ENCODE data around the gene NME3. TPM values are rescaled to one million over a fixed set of nuclear protein-coding genes. Genes with fewer than 3 reads are reported as not detected.

The NME3 gene
- total RNA-seq, 1 experiment from 2014 or later = 66.9 TPM

DNA sequence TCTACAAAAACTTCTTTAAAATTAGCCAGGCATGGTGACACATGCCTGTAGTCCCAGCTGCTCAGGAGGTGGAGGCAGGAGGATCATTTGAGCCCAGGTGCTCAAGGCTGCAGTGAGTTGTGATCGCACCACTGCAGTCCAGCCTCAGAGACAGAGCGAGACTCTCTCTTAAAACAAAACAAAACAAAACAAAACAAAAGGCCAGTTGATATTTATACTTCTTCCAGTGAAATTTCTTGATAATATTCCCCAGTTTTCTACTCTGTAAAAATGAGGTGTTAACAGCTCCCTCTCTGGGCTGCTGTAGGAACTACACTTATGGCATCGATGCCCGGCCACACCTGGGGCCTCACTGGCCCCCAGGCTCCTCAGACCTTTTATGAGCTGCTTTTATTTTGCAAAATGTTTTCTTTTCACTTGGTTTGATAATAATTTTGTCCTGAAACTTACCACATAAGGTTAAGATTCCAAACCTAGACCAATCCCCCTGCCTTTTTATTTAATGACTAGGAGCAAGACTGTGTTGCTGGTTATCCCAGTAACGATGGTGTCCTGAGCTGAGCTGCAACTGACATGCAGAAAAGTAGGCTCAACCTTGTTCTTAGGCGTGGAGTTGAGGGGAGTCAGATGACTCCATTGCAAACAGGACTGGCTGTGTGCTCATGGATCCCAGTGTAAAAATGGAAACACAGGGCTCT, 47.7 kb downstream of the NME3 start:
- no peaks in the 10 kb centered on the region for H3F3A ChIP-seq (ENCODE audit: low read length, unreplicated experiment)
- H2AFZ ChIP-seq (ENCODE audit: low read length) = no peak overlapping the region
- no peaks in the 10 kb centered on the region for H3K9me2 ChIP-seq (replicated peaks; ENCODE audit: low read length)
- no peak overlapping the region for H3K4me3 ChIP-seq (ENCODE audit: low read length)
- no peaks in the 10 kb centered on the region for H3K36me3 ChIP-seq (ENCODE audit: low read depth, low read length)
- ChIA-PET CTCF (interaction anchor here (0.6 to 0.9 kb wide), 3 partner anchors 15 to 286 kb away, joined by 3 to 4 read pairs (median 3); no protein-coding TSS in a partner anchor), POLR2A (ENCODE audit: unreplicated experiment) (no interaction called here)
- H3K9ac ChIP-seq (ENCODE audit: low read length) = no peak overlapping the region
- H3K4me1 ChIP-seq (ENCODE audit: insufficient read depth, low read length) = peaks cover 15% of the 10 kb centered on the region; the same call in 1 of the 2 replicates
- ATAC-seq (peak; percentile 36), DNase-seq (peak; percentile 68)
- H3K79me2 ChIP-seq (ENCODE audit: low read length) = peaks cover 30% of the 10 kb centered on the region
- TF ChIP-seq, protein P1, sequence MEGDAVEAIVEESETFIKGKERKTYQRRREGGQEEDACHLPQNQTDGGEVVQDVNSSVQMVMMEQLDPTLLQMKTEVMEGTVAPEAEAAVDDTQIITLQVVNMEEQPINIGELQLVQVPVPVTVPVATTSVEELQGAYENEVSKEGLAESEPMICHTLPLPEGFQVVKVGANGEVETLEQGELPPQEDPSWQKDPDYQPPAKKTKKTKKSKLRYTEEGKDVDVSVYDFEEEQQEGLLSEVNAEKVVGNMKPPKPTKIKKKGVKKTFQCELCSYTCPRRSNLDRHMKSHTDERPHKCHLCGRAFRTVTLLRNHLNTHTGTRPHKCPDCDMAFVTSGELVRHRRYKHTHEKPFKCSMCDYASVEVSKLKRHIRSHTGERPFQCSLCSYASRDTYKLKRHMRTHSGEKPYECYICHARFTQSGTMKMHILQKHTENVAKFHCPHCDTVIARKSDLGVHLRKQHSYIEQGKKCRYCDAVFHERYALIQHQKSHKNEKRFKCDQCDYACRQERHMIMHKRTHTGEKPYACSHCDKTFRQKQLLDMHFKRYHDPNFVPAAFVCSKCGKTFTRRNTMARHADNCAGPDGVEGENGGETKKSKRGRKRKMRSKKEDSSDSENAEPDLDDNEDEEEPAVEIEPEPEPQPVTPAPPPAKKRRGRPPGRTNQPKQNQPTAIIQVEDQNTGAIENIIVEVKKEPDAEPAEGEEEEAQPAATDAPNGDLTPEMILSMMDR (conservative IDR thresholded peaks at IDR 0.05; ENCODE audit: low read depth, low read length) = peak; percentile 75
- no peak for TF ChIP-seq EZH2 (IDR thresholded peaks at IDR 0.05; ENCODE audit: low read length, unreplicated experiment)
- TF ChIP-seq EZH2phosphoT487 (IDR thresholded peaks at IDR 0.05; ENCODE audit: borderline replicate concordance, low read length) = no peak
- intact Hi-C loops (cut with micrococcal nuclease) = no loop called here
- peak overlapping the region; percentile 77 for H3K27ac ChIP-seq (ENCODE audit: low read length)
- H3K27me3 ChIP-seq (ENCODE audit: low read length) = no peaks in the 10 kb centered on the region
- H3K9me3 ChIP-seq (ENCODE audit: low read length) = no peaks in the 10 kb centered on the region
- BruUV-seq (replicated peaks) = no TSS peak
- H3K4me2 ChIP-seq (ENCODE audit: low read length) = no peak overlapping the region
- no peaks in the 10 kb centered on the region for H4K20me1 ChIP-seq (ENCODE audit: low read length)

DNA sequence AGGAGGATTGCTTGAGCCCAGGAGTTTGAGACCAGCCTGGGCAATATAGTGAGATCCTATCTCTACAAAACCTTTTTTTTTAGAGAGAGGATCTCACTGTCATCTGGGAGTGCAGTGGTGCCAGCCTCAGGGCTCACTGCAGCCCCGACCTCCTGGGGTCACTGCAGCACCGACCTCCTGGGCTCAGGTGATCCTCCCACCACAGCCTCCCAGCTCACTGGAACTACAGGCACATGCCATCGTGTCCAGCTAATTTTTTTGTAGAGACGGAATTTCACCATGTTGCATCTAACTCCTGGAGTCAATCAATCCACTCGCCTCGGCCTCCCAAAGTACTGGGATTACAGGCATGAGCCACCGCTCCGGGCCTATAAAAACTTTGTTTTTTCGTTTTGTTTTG, 50.0 kb downstream of the NME3 start:
- Histone ChIP-seq H4K20me1 (ENCODE audit: low read length) (no peaks in the 10 kb centered on the region), H3K27ac (ENCODE audit: low read length) (peak overlapping the region; percentile 77), H3K4me3 (ENCODE audit: low read length) (no peak overlapping the region), H3K27me3 (ENCODE audit: low read length) (no peaks in the 10 kb centered on the region), H3K9me3 (ENCODE audit: low read length) (no peaks in the 10 kb centered on the region), H3K36me3 (ENCODE audit: low read depth, low read length) (no peaks in the 10 kb centered on the region), H3K4me1 (ENCODE audit: insufficient read depth, low read length) (peaks cover 15% of the 10 kb centered on the region; the same call in 1 of the 2 replicates), H3K4me2 (ENCODE audit: low read length) (no peak overlapping the region), H2AFZ (ENCODE audit: low read length) (no peak overlapping the region), H3K9ac (ENCODE audit: low read length) (no peak overlapping the region), H3K79me2 (ENCODE audit: low read length) (peaks cover 36% of the 10 kb centered on the region), H3F3A (ENCODE audit: low read length, unreplicated experiment) (no peaks in the 10 kb centered on the region), H3K9me2 (replicated peaks; ENCODE audit: low read length) (no peaks in the 10 kb centered on the region)
- ATAC-seq (no peak), DNase-seq (no peak)
- intact Hi-C loops (cut with micrococcal nuclease) = no loop called here
- ChIA-PET CTCF (no interaction called here), POLR2A (ENCODE audit: unreplicated experiment) (no interaction called here)
- TF ChIP-seq EZH2phosphoT487 (IDR thresholded peaks at IDR 0.05; ENCODE audit: borderline replicate concordance, low read length) (no peak), EZH2 (IDR thresholded peaks at IDR 0.05; ENCODE audit: low read length, unreplicated experiment) (no peak)
- TF ChIP-seq, protein P1 (conservative IDR thresholded peaks at IDR 0.05; ENCODE audit: low read depth, low read length) = no peak
- BruUV-seq (replicated peaks) = no TSS peak

Small RNA genes lying within 50 kb of the gene (microRNA-seq; reads per million reads assigned to microRNA genes)
- 3.0 reads per million, percentile 7 among the genes with 10 or more reads in this experiment for gene MIR3177 (ENCODE audit: unreplicated experiment)

Other genes with a start within 250 kb of the NME3 start
- not detected in 2 replicates for gene TMEM204, start 237.9 kb downstream of the NME3 start, total RNA-seq (2014; rRNA removed)
- gene IFT140, start 159.5 kb downstream of the NME3 start, total RNA-seq (2014; rRNA removed) = 4.2 and 6.2 TPM in 2 replicates
- 8.5 and 15.5 TPM in 2 replicates for gene CRAMP1, start 159.2 kb downstream of the NME3 start, total RNA-seq (2014; rRNA removed)
- gene JPT2, start 93.3 kb downstream of the NME3 start, total RNA-seq (2014; rRNA removed) = 85.2 and 86.5 TPM in 2 replicates
- 41.1 and 59.7 TPM in 2 replicates for gene MAPK8IP3, start 65.3 kb downstream of the NME3 start, total RNA-seq (2014; rRNA removed)
- 11.3 and 12.5 TPM in 2 replicates for gene EME2, start 1.3 kb upstream of the NME3 start, total RNA-seq (2014; rRNA removed)
- 248 and 258 TPM in 2 replicates for gene MRPS34, start 1.6 kb upstream of the NME3 start, total RNA-seq (2014; rRNA removed)
- 27.4 and 30.4 TPM in 2 replicates for gene SPSB3, start 11.0 kb upstream of the NME3 start, total RNA-seq (2014; rRNA removed)
- 95.1 and 128 TPM in 2 replicates for gene NUBP2, start 11.4 kb upstream of the NME3 start, total RNA-seq (2014; rRNA removed)
- gene IGFALS, start 22.2 kb upstream of the NME3 start, total RNA-seq (2014; rRNA removed) = not detected in 2 replicates
- 96.9 and 99.5 TPM in 2 replicates for gene HAGH, start 55.3 kb upstream of the NME3 start, total RNA-seq (2014; rRNA removed)
- 37.5 and 47.5 TPM in 2 replicates for gene FAHD1, start 55.7 kb upstream of the NME3 start, total RNA-seq (2014; rRNA removed)
- gene MEIOB, start 100.6 kb upstream of the NME3 start, total RNA-seq (2014; rRNA removed) = not detected in 2 replicates
- gene HS3ST6, start 146.9 kb upstream of the NME3 start, total RNA-seq (2014; rRNA removed) = not detected in 2 replicates
- 24.6 and 25.7 TPM in 2 replicates for gene MSRB1, start 171.7 kb upstream of the NME3 start, total RNA-seq (2014; rRNA removed)
- 1.5 TPM in 1 of 2 replicates, not detected in the other for gene RPL3L, start 183.1 kb upstream of the NME3 start, total RNA-seq (2014; rRNA removed)
- 407 and 530 TPM in 2 replicates for gene NDUFB10, start 188.0 kb upstream of the NME3 start, total RNA-seq (2014; rRNA removed)
- 2,234 and 2,721 TPM in 2 replicates for gene RPS2, start 193.3 kb upstream of the NME3 start, total RNA-seq (2014; rRNA removed)
- gene RNF151, start 195.3 kb upstream of the NME3 start, total RNA-seq (2014; rRNA removed) = not detected in 2 replicates
- gene TBL3, start 200.5 kb upstream of the NME3 start, total RNA-seq (2014; rRNA removed) = 71.5 and 111 TPM in 2 replicates
- 2.4 and 3.4 TPM in 2 replicates for gene NOXO1, start 209.9 kb upstream of the NME3 start, total RNA-seq (2014; rRNA removed)
- 66.8 and 77.2 TPM in 2 replicates for gene GFER, start 212.7 kb upstream of the NME3 start, total RNA-seq (2014; rRNA removed)
- gene SYNGR3, start 218.4 kb upstream of the NME3 start, total RNA-seq (2014; rRNA removed) = 1.5 and 2.8 TPM in 2 replicates
- gene ZNF598, start 238.3 kb upstream of the NME3 start, total RNA-seq (2014; rRNA removed) = 44.4 and 60.1 TPM in 2 replicates
- 3.8 and 5.6 TPM in 2 replicates for gene NPW, start 248.2 kb upstream of the NME3 start, total RNA-seq (2014; rRNA removed)